Activated CD4-positive, alpha-beta T cell treated with anti-CD3 and anti-CD28 coated beads, Interleukin-2, amount 50 U/mL, for 16 hours (primary cell): ENCODE data around the gene ADAR.
"Not testable (repeated sequence)": the region's sequence is repeated elsewhere in the genome, so short reads cannot be mapped to it uniquely, and the experiment has no call there.

Experiments
- DNase-seq: peaks from one replicate; pipeline ENCODE4 v3.0.0-alpha.2; 2020

ADAR gene

DNA sequence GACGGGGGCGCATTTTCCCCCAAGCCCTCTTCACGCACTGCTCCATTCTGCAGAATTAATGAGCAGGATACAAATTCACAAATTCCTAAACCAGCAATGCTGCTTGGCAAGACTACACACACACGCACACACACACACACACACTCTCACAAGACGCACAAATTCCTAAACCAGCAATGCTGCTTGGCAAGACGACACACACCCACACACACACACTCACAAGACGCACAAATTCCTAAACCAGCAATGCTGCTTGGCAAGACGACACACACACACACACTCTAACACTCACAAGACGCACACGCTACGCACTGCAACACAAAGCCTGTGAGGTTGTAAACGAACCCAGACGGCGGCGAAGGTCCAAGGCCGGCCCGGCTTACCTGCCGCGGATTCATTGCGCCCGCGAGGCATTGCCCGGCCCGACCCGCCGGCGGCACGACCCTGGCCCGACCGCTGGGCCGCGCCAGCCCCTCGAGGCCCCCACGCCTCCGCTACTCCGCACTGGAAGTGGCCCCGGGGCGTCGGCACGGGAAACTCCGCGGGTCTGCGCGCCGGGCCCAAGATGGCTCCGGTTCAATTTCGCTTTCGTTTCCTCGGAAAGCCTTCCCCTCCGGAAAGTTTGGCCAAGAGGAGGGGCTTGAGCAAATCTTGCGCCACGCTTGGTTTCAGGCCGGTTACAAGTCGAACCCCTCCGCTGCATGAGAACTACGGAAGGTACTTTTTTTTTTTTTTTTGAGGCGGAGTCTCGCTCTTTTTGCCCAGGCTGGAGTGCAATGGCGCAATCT, at the start of gene ADAR:
ADAR (minus strand) TSS at position 578 of the 788 bp plus-strand sequence; CDS start at position 398, 180 bp downstream.
- peak; percentile 96 for DNase-seq

GRCh38 chr1:154657556-154657955, 49.6 kb upstream of the ADAR start:
- no peak for DNase-seq

DNA sequence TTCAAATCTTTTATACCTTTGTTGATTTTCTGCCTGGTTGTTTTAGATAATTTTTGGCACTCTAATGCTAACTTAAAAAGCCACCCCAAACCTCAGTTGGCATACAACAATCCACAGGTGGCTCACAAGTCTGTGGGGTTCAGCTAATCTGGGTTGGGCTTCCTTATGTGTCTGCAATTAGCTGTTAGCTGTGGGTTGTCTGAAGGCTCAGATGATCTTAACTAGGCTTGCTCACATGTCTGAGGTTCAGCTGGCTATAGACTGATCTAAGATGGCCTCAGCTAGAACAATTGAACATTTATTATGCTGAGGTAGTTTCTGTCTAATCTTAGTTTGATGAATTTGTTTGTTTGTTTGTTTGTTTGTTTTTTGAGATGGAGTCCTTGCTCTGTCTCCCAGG, 44.9 kb upstream of the ADAR start:
- no peak for DNase-seq

GRCh38 chr1:154644724-154645123, 36.7 kb upstream of the ADAR start:
- not testable (repeated sequence) for DNase-seq

- DNase-seq = no peak
These were observed 33.5 kb upstream of the ADAR start for GRCh38 chr1:154641534-154641933.

- DNase-seq = no peak
These were observed 31.9 kb upstream of the ADAR start for GRCh38 chr1:154639876-154640275.

- DNase-seq = no peak
These were observed 27.2 kb upstream of the ADAR start for GRCh38 chr1:154635171-154635570.

DNA sequence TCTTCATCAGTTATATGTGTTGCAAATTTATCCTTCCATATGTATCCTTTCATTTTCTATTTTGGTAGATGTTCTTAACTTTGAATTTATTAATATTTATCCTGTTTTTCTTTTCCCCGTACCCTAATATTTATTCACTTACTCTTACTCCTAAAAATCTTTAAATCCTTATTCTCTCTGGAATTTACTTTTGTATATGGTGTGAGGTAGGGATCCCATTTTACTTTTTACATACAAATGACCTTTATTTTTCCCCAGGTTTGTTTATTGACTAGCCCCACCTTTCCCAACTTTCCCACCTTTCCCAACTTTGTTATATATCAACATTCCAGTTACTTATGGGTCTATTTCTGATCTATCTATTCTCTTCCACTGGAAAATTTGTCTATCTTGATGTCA, 21.7 kb upstream of the ADAR start:
- no peak for DNase-seq

- DNase-seq = no peak
These were observed 21.2 kb upstream of the ADAR start for GRCh38 chr1:154629061-154629674.

GRCh38 chr1:154628121-154628405, 20.1 kb upstream of the ADAR start:
- DNase-seq = no peak

DNA sequence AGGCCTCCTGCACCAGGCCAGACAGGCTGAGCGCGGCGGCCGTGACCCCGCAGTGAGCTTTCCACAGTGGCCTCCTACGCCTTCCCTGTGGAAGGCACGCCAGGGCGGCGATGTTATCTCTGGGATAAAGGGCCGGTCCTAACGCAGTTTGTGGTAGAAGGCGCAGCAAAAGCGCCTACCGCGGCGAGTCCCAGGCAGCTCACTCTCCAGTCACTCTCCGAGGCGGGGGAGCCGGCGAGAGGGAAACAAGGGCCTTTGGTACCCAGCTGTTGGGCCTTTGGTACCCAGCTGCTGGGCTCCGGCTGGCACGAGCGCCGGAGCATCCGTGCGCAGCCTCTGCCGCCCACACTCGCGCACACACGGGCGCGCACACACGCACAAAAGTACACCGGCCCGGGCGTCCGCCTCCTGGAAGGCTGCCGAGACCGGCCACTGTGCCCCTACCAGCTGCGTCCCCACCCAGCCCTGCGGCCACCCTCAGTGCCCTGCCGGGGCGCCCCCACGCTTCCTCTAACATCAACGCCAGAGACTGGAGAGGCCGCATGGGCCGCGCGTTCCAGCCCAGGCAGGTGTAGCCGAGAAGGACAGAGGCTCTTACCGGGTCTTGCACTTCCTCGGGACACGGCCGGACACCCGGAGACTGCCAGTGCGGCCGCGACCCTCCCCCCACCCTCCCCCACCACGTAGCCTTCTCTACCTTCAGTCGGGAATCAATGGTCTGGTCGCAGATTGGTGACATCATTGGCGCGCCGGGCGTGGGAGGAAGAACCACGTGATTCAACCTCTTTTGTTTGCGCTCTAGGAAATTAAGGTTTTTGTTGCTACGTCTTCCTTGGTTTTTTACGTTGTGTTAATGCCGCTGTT, 19.5 kb upstream of the ADAR start:
- DNase-seq = peak; percentile 91

DNA sequence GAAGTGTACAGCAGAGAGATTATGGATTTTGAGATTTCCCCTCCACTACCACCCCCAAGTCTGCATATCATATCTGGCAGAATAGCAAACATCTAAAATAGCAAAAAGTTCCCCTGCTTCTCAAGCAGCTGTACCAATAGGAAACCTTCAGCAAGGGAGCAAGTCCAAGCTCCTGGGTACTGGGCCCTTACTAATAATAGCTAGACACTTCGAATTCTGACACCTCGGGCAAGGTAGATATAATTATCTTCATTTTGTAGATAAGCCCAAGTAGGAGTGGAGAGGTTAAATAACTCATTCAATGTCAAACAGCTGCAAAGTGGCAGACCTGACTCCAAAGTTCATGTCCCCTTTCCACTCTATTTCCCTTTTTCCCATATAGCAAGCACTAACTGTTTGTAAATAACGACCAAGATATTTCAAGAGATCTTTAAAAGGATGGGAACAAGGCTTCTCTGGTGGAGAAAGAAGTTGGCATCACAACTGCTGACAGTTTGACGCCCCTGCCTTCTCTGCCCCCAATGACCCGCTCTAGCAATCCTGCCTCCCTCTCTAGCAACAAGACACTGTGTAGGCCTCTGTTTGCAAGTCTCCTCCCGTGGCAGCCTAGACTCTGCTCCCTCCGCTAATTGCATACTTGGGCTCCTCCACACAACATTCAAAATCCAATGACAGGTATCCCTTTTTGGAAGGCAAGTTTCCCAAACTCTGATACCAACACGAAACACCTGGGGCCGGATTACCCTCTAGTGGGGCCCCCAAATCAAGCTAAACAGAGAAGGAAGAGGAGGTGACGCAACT, 18.7 kb upstream of the ADAR start:
- DNase-seq = no peak

GRCh38 chr1:154624746-154625643, 17.0 kb upstream of the ADAR start:
- no peak for DNase-seq

GRCh38 chr1:154623358-154623757, 15.4 kb upstream of the ADAR start:
- DNase-seq = no peak

- DNase-seq = no peak
These were observed 14.6 kb upstream of the ADAR start for GRCh38 chr1:154622503-154623039.

- no peak for DNase-seq
These were observed 13.9 kb upstream of the ADAR start for GRCh38 chr1:154621875-154622274.

DNA sequence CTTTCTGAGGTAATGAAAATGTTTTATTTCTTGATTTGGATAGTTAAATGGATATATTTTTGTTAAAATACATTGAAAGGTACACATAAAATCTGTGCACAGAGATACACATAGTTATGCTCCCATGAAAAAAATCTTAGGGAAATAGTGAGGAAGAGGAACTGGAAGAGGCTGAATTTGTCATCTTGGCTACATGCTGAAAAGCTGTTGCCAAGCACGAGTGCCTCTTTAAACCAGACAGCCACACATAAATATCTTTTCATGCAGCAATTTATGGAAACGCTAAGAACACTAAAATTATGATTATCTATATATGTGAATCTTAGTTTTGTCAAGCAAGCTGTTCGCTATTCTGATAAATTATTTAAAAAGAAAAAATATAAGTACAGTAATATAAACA, 12.8 kb upstream of the ADAR start:
- DNase-seq = no peak

DNA sequence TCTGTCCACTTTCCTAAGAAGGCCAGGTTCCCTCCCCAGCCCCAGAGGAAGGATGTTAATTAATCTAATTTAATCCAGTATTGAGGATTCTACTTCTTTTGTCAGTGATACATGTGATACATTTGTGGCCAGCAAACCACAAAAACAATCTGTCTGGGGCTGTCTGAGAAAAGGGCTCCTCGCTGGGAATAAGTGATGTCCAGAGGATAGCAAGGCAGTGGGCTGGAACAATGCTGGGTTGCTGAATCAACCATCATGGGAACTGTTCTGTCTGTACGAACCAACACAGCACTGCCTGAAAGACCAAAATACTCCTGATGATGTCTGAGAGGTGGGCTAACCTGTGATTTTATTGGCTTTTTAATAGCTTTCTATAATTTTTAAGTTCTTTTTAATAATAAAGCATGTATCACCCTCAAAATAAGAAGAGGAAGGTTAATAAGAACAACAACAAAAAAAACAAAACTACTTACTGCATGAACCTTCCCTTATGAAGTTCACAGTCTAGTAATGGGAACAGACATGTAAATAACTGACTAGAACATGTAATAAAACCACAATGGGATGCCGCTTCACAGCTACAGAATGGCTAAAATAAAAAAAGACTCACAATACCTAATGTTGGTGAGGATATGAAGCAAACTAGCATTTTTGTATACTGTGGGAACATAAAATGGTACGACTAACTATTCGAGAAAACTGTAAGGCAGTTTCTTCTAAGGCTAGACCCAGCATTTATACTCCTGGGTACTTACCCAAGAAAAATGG, 11.4 kb upstream of the ADAR start:
- no peak for DNase-seq

GRCh38 chr1:154616659-154617345, 8.8 kb upstream of the ADAR start:
- DNase-seq = no peak

- DNase-seq = no peak
These were observed 7.4 kb upstream of the ADAR start for GRCh38 chr1:154615411-154615810.
